Psoas muscle (tissue), 8 donors: ENCODE measurements around the gene LCLAT1. TPM values are rescaled to one million over a fixed set of nuclear protein-coding genes. Genes with fewer than 3 reads are reported as not detected.

Experiments
- ATAC-seq, 4 donors: fragments of 200-7000 bp; cut with Tn5 transposase; one replicate each; pipeline ENCODE4 v1.9.1; 2020; ENCODE audit warnings: moderate library complexity in 3 of 4, mild to moderate bottlenecking in 2 of 4
- DNase-seq, 2 donors: peaks; one replicate each; pipeline ENCODE4 v3.0.0-alpha.2; 2020
- H3K27ac ChIP-seq: fragments of 200-600 bp; one replicate; pipeline ENCODE4 v1.8.0; 2022
- H3K27me3 ChIP-seq, 3 donors: fragments of 200-600 bp in 1 of 3; one replicate each; pipeline versions ENCODE4 v1.6.1 to v1.8.0; 2013 to 2022; ENCODE audit warnings: low read length in 2 of 3, mild to moderate bottlenecking in 2 of 3, moderate library complexity in 1 of 3; ENCODE audit not compliant: insufficient read depth in 3 of 3
- H3K36me3 ChIP-seq, 2 donors: fragments of 200-600 bp in 1 of 2; one replicate each; pipeline versions ENCODE4 v1.6.1 to v1.8.0; 2013 to 2022; ENCODE audit warnings: low read depth in 1 of 2, mild to moderate bottlenecking in 1 of 2, moderate library complexity in 1 of 2; ENCODE audit not compliant: insufficient read depth in 1 of 2
- H3K4me1 ChIP-seq: fragments of 200-600 bp; one replicate; pipeline ENCODE4 v1.8.0; 2022
- H3K4me3 ChIP-seq: fragments of 200-600 bp; one replicate; pipeline ENCODE4 v1.8.0; 2022; ENCODE audit warnings: mild to moderate bottlenecking
- H3K9me3 ChIP-seq: fragments of 200-600 bp; one replicate; pipeline ENCODE4 v1.8.0; 2022
- CTCF ChIP-seq: fragments of 200-600 bp; IDR thresholded peaks from one replicate; pipeline ENCODE4 v1.8.0; 2022; ENCODE audit warnings: antibody characterized with exemption
- WGBS, 3 donors: extraction: QIAGEN DNeasy Blood & Tissue Kit; methylation state at CpG; one replicate each; pipeline versions ENCODE4 v1.1.6 to v1.1.7; 2013; 5-methylcytosine and 5-hydroxymethylcytosine counted together
- intact Hi-C, 2 donors: fragments of 100-400 bp; cut with DNase I; formaldehyde crosslinking; loops; one replicate each; pipeline versions ENCODE4 v1.11.0 to v1.14.2; 2022
- polyA plus RNA-seq, 3 donors: library from polyadenylated mRNA; stranded (reverse); fragments of 200-250 nt; gene quantifications; one replicate each; pipeline ENCODE4 v1.2.3, GENCODE V29; 2013
- total RNA-seq, 4 donors: library from RNA; stranded (reverse); fragmentation: NEBNext Ultra II Directional in 2 of 4; extraction: Animal tissue kit (Norgen Biotek cat#: 25700) in 2 of 4; gene quantifications; one replicate each; pipeline versions ENCODE4 v1.2.1 to v1.2.4, GENCODE V29; 2021 to 2023
- donor health status: healthy with polysubstance abuse.
- donor health status: DM: no; HTN: no; CAD: no; lungs with moderate emphysema.
- donor health status: Bipolar disorder and iron deficiency.
- donor health status: healthy.
- donor health status: DM: yes; HTN: yes; CAD: no.
- donor health status: DM: no; HTN: no; CAD: no.
- donor health status: DM: no; HTN: no; CAD: no.
- donor health status: DM: yes; HTN: yes; CAD: no.

Gene LCLAT1
- total and polyA plus RNA-seq, 7 donors = 4.2 to 18.8 (median 6.0) TPM

GRCh38 chr2:30548386-30548785 is 101.3 kb downstream of the LCLAT1 start:
- H3K27ac ChIP-seq = no peak overlapping the region
- DNase-seq (no peak), ATAC-seq (no peak)
- 94 to 100% (median 94%) methylated on average over 2 of the region's 2 CpGs for WGBS, 3 donors
- no peaks in the 10 kb centered on the region for H3K4me1 ChIP-seq
- H3K36me3 ChIP-seq = no peaks in the 10 kb centered on the region
- H3K27me3 ChIP-seq = no peaks in the 10 kb centered on the region
- no peak overlapping the region for H3K4me3 ChIP-seq
- intact Hi-C loops = no loop called here
- no peak for TF ChIP-seq CTCF
- H3K9me3 ChIP-seq = no peaks in the 10 kb centered on the region

GRCh38 chr2:30549096-30549495 is 102.0 kb downstream of the LCLAT1 start:
- no peak for TF ChIP-seq CTCF
- no peaks in the 10 kb centered on the region for H3K9me3 ChIP-seq
- H3K36me3 ChIP-seq = no peaks in the 10 kb centered on the region
- ATAC-seq (no peak), DNase-seq (no peak)
- 92 to 97% (median 96%) methylated on average over 2 of the region's 2 CpGs for WGBS, 3 donors
- intact Hi-C loops = no loop called here
- H3K27ac ChIP-seq = no peak overlapping the region
- H3K4me1 ChIP-seq = no peaks in the 10 kb centered on the region
- no peaks in the 10 kb centered on the region for H3K27me3 ChIP-seq
- H3K4me3 ChIP-seq = no peak overlapping the region

- no peaks in the 10 kb centered on the region for H3K4me1 ChIP-seq
- no peak for ATAC-seq
- intact Hi-C loops = no loop called here
- no peak overlapping the region for H3K27ac ChIP-seq
- H3K9me3 ChIP-seq = no peaks in the 10 kb centered on the region
- H3K36me3 ChIP-seq = no peaks in the 10 kb centered on the region
- no peak overlapping the region for H3K4me3 ChIP-seq
- WGBS, 3 donors = 97 to 100% (median 100%) methylated on average over 1 of the region's 1 CpG
- no peak for DNase-seq
- no peaks in the 10 kb centered on the region for H3K27me3 ChIP-seq
- no peak for TF ChIP-seq CTCF
Measured at GRCh38 chr2:30559544-30560275, 112.7 kb downstream of the LCLAT1 start.

DNA sequence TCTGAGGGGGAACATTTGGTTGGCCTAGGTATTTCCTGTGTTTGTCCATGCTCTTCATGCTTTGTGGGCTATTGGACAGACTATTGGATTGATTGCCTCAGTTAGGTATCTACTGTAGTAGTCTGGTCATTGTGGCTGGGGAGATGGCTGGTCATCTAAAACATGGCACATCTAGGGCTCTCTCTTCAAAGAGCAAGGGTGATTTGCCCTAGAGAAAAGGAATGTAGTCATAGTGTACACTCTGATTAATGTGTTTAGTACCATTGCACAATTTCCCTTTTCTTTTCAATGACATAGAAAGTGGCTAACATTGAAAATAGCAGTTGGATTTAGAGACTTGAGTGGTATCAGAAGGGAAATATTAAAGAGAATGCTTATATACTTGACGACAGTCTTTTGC is 114.3 kb downstream of the LCLAT1 start:
- H3K36me3 ChIP-seq = no peaks in the 10 kb centered on the region
- no peak for TF ChIP-seq CTCF
- 96 to 100% (median 98%) methylated on average over 1 of the region's 1 CpG for WGBS, 3 donors
- H3K4me1 ChIP-seq = no peaks in the 10 kb centered on the region
- no peaks in the 10 kb centered on the region for H3K9me3 ChIP-seq
- H3K4me3 ChIP-seq = no peak overlapping the region
- H3K27ac ChIP-seq = no peak overlapping the region
- no peaks in the 10 kb centered on the region for H3K27me3 ChIP-seq
- intact Hi-C loops = no loop called here
- DNase-seq (no peak), ATAC-seq (no peak)

GRCh38 chr2:30565851-30566358 is 118.9 kb downstream of the LCLAT1 start:
- no peak overlapping the region for H3K4me3 ChIP-seq
- no peaks in the 10 kb centered on the region for H3K9me3 ChIP-seq
- TF ChIP-seq CTCF = no peak
- no peaks in the 10 kb centered on the region for H3K36me3 ChIP-seq
- H3K27me3 ChIP-seq = no peaks in the 10 kb centered on the region
- ATAC-seq = peak; percentile 25 to 59 (median 55)
- peaks cover 12% of the 10 kb centered on the region for H3K4me1 ChIP-seq
- H3K27ac ChIP-seq = peak overlapping the region; percentile 39
- peak in 1 of 2 donors; percentile 15 for DNase-seq
- WGBS, 3 donors = 59 to 80% (median 70%) methylated on average over 5 of the region's 5 CpGs
- intact Hi-C loops = no loop called here
